Immature natural killer cell (primary cell): Measurements from ENCODE around the gene KDSR. TPM values are rescaled to one million over a fixed set of nuclear protein-coding genes. Genes with fewer than 3 reads are reported as not detected.
A peak's percentile ranks its signal among the peaks of the same experiment; 100 is the strongest.

Experiments
- DNase-seq, 3 donors: peaks; one replicate each; pipeline ENCODE4 v3.0.0; 2022; ENCODE audit warnings: mixed read lengths in 1 of 3
- H3K27ac Mint-ChIP-seq, 6 donors: one replicate each; pipeline ENCODE4 v1.8.0; 2020; ENCODE audit warnings: mixed read lengths in 6 of 6, mild to moderate bottlenecking in 5 of 6, inconsistent platforms in 4 of 6, moderate library complexity in 3 of 6
- H3K27me3 Mint-ChIP-seq, 3 donors: one replicate each; pipeline ENCODE4 v1.8.0; 2020 to 2021; ENCODE audit warnings: low read depth in 3 of 3, mild to moderate bottlenecking in 3 of 3, mixed read lengths in 3 of 3, moderate library complexity in 3 of 3, inconsistent platforms in 1 of 3
- H3K36me3 Mint-ChIP-seq, 3 donors: one replicate each; pipeline ENCODE4 v1.8.0; 2020; ENCODE audit warnings: mixed read lengths in 3 of 3, inconsistent platforms in 2 of 3, mild to moderate bottlenecking in 2 of 3
- H3K4me1 Mint-ChIP-seq, 2 donors: one replicate each; pipeline ENCODE4 v1.8.0; 2020; ENCODE audit warnings: inconsistent platforms in 2 of 2, mild to moderate bottlenecking in 2 of 2, mixed read lengths in 2 of 2, moderate library complexity in 1 of 2
- H3K4me3 Mint-ChIP-seq, 5 donors: one replicate each; pipeline ENCODE4 v1.8.0; 2020; ENCODE audit warnings: mild to moderate bottlenecking in 5 of 5, mixed read lengths in 5 of 5, inconsistent platforms in 3 of 5, moderate library complexity in 3 of 5
- H3K9me3 Mint-ChIP-seq, 6 donors: one replicate each; pipeline ENCODE4 v1.8.0; 2020; ENCODE audit warnings: mild to moderate bottlenecking in 6 of 6, mixed read lengths in 6 of 6, inconsistent platforms in 4 of 6, moderate library complexity in 3 of 6
- polyA plus RNA-seq, 3 donors: library from polyadenylated mRNA; unstranded; fragments of 300-500 nt; fragmentation: Illumina TruSeq; gene quantifications; one replicate each; pipeline ENCODE4 v1.2.3, GENCODE V29; 2021

Gene KDSR
- polyA plus RNA-seq, 3 donors from 2014 or later, result 37.7 to 45.6 (median 39.2) TPM

DNA sequence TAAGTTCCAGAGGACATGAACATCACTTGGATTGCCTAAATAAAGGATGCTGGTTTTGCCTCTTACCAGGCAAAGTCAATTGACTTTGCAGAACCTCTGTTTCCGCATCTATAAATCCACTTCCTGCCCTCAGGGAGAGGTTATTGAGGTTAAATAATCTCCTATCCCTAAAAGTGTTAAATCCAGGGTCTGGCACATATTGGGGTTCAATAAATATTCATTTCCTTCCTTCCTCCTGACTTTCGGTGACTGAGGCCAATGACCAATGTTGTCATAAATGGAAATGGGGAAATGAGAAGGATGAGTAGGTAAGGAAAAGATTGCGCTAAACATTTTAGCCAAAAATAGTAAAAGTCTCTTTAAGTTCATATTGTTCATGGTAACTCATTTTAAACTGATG lies 63.5 kb downstream of the KDSR start:
- DNase-seq, result no peak
- Mint-ChIP-seq H3K27ac (peak overlapping the region in 5 of 6 donors; percentile 67 to 90 (median 77)), H3K27me3 (peaks cover 0 to 7% (median 6%) of the 10 kb centered on the region in 3 donors), H3K4me1 (peaks cover 71 to 72% of the 10 kb centered on the region in 2 donors), H3K9me3 (no peaks in the 10 kb centered on the region), H3K4me3 (peak overlapping the region in 4 of 5 donors; percentile 24 to 65 (median 40)), H3K36me3 (peaks cover 3 to 15% (median 10%) of the 10 kb centered on the region in 3 donors)

- DNase-seq, result no peak
- H3K27ac Mint-ChIP-seq, result peak overlapping the region in 5 of 6 donors; percentile 19 to 95 (median 81)
- H3K27me3 Mint-ChIP-seq, result peaks cover 0 to 7% (median 6%) of the 10 kb centered on the region in 3 donors
- peak overlapping the region in 3 of 5 donors; percentile 18 to 88 (median 39) for H3K4me3 Mint-ChIP-seq
- peaks cover 72 to 74% of the 10 kb centered on the region in 2 donors for H3K4me1 Mint-ChIP-seq
- H3K9me3 Mint-ChIP-seq, result no peaks in the 10 kb centered on the region
- H3K36me3 Mint-ChIP-seq, result peaks cover 3 to 15% (median 10%) of the 10 kb centered on the region in 3 donors
These were observed 64.2 kb downstream of the KDSR start for GRCh38 chr18:63302636-63303405.

GRCh38 chr18:63302220-63302619 lies 64.8 kb downstream of the KDSR start:
- Mint-ChIP-seq H3K27me3 (peaks cover 0 to 7% (median 6%) of the 10 kb centered on the region in 3 donors), H3K36me3 (peaks cover 3 to 15% (median 10%) of the 10 kb centered on the region in 3 donors), H3K9me3 (no peaks in the 10 kb centered on the region)

DNA sequence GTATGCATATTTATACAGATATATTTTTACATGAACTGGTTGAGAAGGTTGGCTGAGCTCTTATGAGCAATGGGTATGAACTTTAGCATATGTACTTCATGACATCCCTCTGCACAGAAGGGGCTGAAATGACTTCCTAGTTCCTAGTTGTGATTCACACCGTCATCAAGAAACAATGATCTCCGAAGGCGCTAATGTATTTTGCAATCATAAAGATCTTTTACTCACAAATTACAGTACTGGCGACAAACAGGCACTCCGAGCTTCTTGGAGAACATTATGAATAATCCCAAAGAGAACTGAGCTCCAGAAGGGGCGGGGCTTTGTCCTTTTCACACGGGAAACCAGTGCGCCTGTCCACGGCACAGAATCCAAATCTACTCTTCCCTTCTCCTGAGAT lies 65.6 kb downstream of the KDSR start:
- H3K4me1 Mint-ChIP-seq, result peaks cover 66 to 67% of the 10 kb centered on the region in 2 donors
- H3K36me3 Mint-ChIP-seq, result peaks cover 3 to 12% (median 4%) of the 10 kb centered on the region in 3 donors
- H3K4me3 Mint-ChIP-seq, result peak overlapping the region in 4 of 5 donors; percentile 23 to 88 (median 36)
- H3K27ac Mint-ChIP-seq, result peak overlapping the region in 4 of 6 donors; percentile 65 to 95 (median 90)
- H3K27me3 Mint-ChIP-seq, result peaks cover under 1 to 7% (median 6%) of the 10 kb centered on the region in 3 donors
- H3K9me3 Mint-ChIP-seq, result no peaks in the 10 kb centered on the region
- DNase-seq, result no peak

More at GRCh38 chr18:63302220-63302619, 64.8 kb downstream of the KDSR start:
- peak overlapping the region in 2 of 5 donors; percentile 18 to 88 for H3K4me3 Mint-ChIP-seq
- peak overlapping the region in 5 of 6 donors; percentile 19 to 95 (median 81) for H3K27ac Mint-ChIP-seq
- H3K4me1 Mint-ChIP-seq, result peaks cover 67 to 71% of the 10 kb centered on the region in 2 donors
- no peak for DNase-seq

DNA sequence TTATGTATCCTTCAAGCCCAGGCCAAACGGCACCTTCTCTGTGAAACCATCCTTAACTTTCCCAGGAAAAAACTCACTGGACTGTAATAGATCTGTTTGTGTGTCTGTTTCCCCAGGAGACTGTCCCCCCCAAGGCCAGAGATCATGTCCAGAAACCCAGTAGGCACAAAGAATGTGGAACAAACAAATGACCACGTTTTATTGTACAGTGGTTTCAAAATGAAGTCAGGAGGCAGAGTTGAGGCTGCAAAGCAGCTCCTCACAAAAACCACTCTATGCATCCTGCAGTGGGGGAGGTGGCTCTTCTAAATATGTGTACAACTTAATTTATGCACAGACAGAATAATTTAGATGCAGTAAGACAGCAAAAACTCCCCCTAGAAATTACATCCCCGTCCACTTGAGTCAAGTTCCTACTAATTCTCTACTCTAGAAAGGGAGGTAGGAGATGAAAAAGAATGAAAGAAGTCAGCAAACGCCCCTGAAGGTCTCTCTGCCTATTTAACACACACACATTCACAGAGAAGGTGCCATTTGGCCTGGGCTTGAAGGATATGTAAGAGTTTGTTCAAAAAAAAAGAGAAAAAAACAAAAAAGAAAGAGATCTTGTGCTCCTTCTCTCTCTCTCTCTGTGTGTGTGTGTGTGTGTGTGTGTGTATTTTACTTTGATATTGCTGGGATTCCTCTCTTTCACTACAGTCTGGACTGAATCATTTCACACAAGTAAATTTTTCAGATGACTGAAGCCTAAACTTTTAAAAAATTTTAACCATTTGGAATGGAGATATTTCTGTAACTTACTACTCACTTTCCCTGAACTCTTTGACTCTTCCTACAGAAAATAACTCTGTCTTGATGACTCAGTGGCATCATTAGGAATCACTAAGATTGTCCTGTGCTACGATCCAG lies 66.9 kb downstream of the KDSR start:
- peak in 2 of 3 donors; percentile 28 to 52 for DNase-seq
- H3K36me3 Mint-ChIP-seq, result peaks cover 3 to 16% (median 3%) of the 10 kb centered on the region in 3 donors
- peaks cover 66 to 67% of the 10 kb centered on the region in 2 donors for H3K4me1 Mint-ChIP-seq

DNA sequence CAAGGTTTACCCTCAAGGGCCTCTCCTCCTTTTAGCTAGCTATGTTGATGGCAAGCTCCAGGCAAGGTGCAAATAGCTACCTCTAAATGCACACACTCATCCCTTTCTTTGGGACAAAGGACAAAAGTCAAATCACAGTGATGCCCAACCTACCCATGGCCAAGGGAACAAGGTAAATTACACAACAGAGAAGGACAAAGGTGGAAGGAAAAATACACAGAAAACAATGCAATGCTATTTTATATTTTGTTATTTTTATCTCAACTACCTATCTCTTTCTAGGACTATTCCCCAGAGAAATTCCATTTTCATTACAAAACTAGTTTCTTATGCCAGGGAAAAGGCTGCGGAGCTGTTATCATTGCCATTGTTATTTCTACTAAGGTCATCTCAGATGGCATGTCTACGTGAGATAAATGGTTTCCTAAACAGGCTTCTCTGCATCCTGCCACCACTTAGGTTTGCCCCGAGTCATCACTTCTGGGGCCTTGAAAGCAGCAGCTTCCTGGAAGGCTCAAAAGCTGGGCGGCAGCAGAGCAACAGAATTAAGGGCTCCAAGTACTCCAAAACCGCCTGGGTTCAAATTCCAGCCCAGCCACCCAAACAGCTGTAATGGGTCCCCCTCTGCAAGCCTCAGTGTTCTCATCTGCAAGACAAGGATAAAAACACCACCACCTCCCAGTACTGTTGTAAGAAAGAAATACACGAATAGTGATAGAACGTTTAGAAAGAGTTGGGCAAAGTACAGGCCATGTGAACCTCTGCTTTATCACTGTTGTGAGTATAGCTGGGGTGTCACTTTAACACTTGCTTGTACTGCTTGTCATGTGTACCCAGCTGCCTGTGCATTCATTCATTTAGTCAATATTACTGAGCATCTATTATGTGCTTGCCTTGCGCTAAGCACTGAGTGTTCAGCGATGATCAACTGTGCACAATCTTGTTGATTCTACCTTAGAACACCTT lies 68.3 kb downstream of the KDSR start:
- peak overlapping the region; percentile 87 to 95 (median 92) for H3K27ac Mint-ChIP-seq
- DNase-seq, result peak in 1 of 3 donors; percentile 22
- H3K4me1 Mint-ChIP-seq, result peaks cover 58 to 65% of the 10 kb centered on the region in 2 donors
- peaks cover 5 to 7% (median 6%) of the 10 kb centered on the region in 3 donors for H3K27me3 Mint-ChIP-seq
- H3K36me3 Mint-ChIP-seq, result peaks cover 5 to 17% (median 7%) of the 10 kb centered on the region in 3 donors
- peak overlapping the region; percentile 65 to 88 (median 72) for H3K4me3 Mint-ChIP-seq
- no peaks in the 10 kb centered on the region for H3K9me3 Mint-ChIP-seq

More for the DNA sequence above, 66.9 kb downstream of the KDSR start:
- no peaks in the 10 kb centered on the region for H3K9me3 Mint-ChIP-seq
- H3K27me3 Mint-ChIP-seq, result peaks cover 5 to 7% (median 6%) of the 10 kb centered on the region in 3 donors
- H3K27ac Mint-ChIP-seq, result peak overlapping the region; percentile 87 to 95 (median 92)
- peak overlapping the region; percentile 65 to 88 (median 72) for H3K4me3 Mint-ChIP-seq

DNA sequence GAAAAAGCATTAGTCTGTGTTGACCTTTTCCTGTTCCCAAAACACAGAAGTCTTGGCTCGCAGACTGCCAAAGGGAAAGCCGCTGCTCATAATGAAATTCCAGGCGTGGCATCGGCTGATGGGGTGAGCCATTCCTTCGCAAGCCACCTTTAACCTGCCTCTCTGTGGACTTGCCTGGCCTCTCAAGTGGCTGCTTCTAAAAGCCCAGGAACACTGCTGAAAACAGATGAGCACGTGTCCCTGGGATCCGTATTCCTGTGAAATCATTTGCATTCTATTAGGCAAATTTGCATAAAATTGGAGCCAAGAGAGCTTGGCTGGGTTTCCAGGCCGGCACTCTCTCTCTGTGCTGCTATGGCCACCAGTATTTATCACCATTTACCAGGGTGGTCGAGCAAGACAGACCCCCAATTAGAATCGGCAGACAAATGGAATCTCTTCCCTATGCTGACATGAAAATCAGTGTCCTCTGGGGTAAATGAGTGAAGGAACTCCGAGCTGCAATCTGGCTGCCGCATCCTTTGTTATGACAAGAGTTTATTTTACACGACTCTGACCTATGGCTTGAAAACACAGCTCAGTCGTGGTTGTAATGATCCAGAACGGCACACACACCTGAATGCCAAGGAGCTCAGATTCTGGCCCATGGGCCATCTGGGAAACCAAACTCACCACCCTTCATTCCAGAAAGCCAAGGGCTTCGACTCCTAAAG lies 69.2 kb downstream of the KDSR start:
- Mint-ChIP-seq H3K27ac (peak overlapping the region in 5 of 6 donors; percentile 46 to 95 (median 92)), H3K27me3 (peaks cover 5 to 7% (median 6%) of the 10 kb centered on the region in 3 donors), H3K36me3 (peaks cover 12 to 23% (median 12%) of the 10 kb centered on the region in 3 donors), H3K9me3 (no peaks in the 10 kb centered on the region), H3K4me1 (peaks cover 49 to 67% of the 10 kb centered on the region in 2 donors), H3K4me3 (peak overlapping the region in 3 of 5 donors; percentile 55 to 73 (median 65))
- no peak for DNase-seq

DNA sequence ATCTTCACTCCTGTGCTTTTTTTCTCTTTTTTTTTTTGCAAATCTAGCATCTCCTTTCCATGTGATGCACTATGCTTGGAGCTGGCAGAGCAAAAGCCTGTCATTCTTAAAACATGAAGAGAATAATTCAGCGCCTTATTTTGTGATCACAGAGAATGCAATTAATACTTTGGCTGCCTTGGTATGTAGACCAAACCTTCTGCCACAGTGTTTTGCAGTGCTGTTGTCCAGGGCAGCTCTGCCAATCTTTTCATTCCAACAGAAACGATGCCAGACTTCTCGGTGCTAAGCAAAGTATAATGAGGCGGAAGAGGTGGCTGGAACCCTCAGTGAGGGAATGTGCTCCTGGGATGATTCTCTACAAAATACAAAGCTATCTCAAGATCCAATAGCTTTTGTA lies 73.1 kb downstream of the KDSR start:
- no peak for DNase-seq
- H3K4me1 Mint-ChIP-seq, result peaks cover 10 to 62% of the 10 kb centered on the region in 2 donors
- peak overlapping the region in 1 of 5 donors; percentile 55 for H3K4me3 Mint-ChIP-seq
- H3K27ac Mint-ChIP-seq, result peak overlapping the region in 3 of 6 donors; percentile 48 to 79 (median 49)
- peaks cover 15 to 22% (median 17%) of the 10 kb centered on the region in 3 donors for H3K36me3 Mint-ChIP-seq
- no peaks in the 10 kb centered on the region for H3K9me3 Mint-ChIP-seq
- H3K27me3 Mint-ChIP-seq, result peaks cover 0 to 6% (median 0%) of the 10 kb centered on the region in 3 donors

- H3K4me3 Mint-ChIP-seq, result peak overlapping the region; percentile 28 to 64 (median 63)
- peaks cover 15 to 22% (median 17%) of the 10 kb centered on the region in 3 donors for H3K36me3 Mint-ChIP-seq
- peaks cover 1 to 54% of the 10 kb centered on the region in 2 donors for H3K4me1 Mint-ChIP-seq
- no peaks in the 10 kb centered on the region for H3K9me3 Mint-ChIP-seq
- H3K27ac Mint-ChIP-seq, result peak overlapping the region; percentile 40 to 79 (median 44)
- no peak for DNase-seq
- peaks cover 0 to 6% (median 0%) of the 10 kb centered on the region in 3 donors for H3K27me3 Mint-ChIP-seq
These were observed 73.9 kb downstream of the KDSR start for GRCh38 chr18:63292831-63293683.

- Mint-ChIP-seq H3K4me1 (peaks cover 0 to 49% of the 10 kb centered on the region in 2 donors), H3K27ac (peak overlapping the region in 4 of 6 donors; percentile 84 to 91 (median 88)), H3K27me3 (peaks cover 0 to 4% (median 2%) of the 10 kb centered on the region in 3 donors), H3K4me3 (peak overlapping the region; percentile 68 to 78 (median 74)), H3K36me3 (peaks cover 17 to 22% (median 18%) of the 10 kb centered on the region in 3 donors), H3K9me3 (no peaks in the 10 kb centered on the region)
- no peak for DNase-seq
These were observed 75.7 kb downstream of the KDSR start for GRCh38 chr18:63291278-63291677.

DNA sequence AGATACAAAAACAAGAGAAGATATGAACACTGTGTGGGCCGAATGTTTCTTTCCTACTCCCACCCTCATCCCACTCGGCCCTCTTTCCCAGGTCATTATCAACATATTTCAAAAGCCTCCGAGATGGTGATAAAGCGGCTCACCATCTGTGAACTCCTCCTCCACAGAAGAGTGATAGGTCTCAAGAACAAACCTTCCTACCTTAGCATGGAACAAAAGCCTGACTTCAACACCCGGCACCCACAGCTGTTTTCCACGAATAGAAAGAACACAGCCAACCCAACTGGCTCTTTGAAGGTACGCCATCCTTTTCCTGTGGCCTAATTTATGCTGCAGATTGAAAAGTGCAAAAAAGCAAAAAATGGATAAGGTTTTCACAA lies 76.2 kb downstream of the KDSR start:
- no peaks in the 10 kb centered on the region for H3K9me3 Mint-ChIP-seq
- peak overlapping the region in 5 of 6 donors; percentile 84 to 91 (median 87) for H3K27ac Mint-ChIP-seq
- peaks cover 17 to 20% (median 20%) of the 10 kb centered on the region in 3 donors for H3K36me3 Mint-ChIP-seq
- DNase-seq, result peak; percentile 24 to 29 (median 28)
- H3K27me3 Mint-ChIP-seq, result peaks cover 0 to 3% (median 2%) of the 10 kb centered on the region in 3 donors
- peak overlapping the region; percentile 68 to 78 (median 74) for H3K4me3 Mint-ChIP-seq
- H3K4me1 Mint-ChIP-seq, result peaks cover 0 to 49% of the 10 kb centered on the region in 2 donors
